ENCODE measurements around the gene PDS5B. TPM values are rescaled to one million over a fixed set of nuclear protein-coding genes. Genes with fewer than 3 reads are reported as not detected.

Gene PDS5B
- total RNA-seq, 1 experiment from 2014 or later = 26.5 TPM

DNA sequence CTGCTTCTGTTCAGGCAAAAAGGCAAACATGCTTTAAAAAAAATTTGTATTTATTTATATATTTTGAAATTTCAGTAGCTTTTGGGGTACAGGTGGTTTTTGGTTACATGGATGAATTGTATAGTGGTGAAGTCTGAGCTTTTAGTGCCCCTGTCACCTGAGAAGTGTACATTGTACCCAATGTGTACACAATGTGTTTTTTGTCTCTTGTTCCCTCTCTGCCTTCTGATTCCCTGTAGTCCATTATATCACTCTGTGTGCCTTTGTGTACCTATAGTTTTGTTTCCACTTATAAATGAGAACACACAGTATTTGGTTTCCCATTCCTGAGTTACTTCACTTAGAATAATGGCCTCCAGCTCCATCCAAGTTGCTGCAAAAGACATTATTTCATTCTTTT lies 77.4 kb downstream of the PDS5B start:
- H3K4me2 ChIP-seq (ENCODE audit: low read length) = no peak overlapping the region
- BruUV-seq (replicated peaks) = no TSS peak
- no peak overlapping the region for H3K9ac ChIP-seq (ENCODE audit: low read length)
- ChIA-PET RAD21 (ENCODE audit: low non-redundant PET in 1 of 2, low total read pairs in 2 of 2, uncharacterized antibody in 2 of 2, unreplicated experiment in 2 of 2) (no interaction called here), POLR2A (no interaction called here), CTCF (interaction anchor here (2.6 to 2.7 kb wide), 2 partner anchors 13 to 24 kb away, joined by 7 to 12 read pairs; no protein-coding TSS in a partner anchor)
- H3K9me2 ChIP-seq (ENCODE audit: insufficient read depth) = no peaks in the 10 kb centered on the region
- no peak overlapping the region for H3K27ac ChIP-seq (ENCODE audit: low read depth, low read length)
- H3K27me3 ChIP-seq (ENCODE audit: insufficient read depth, low read length) = no peaks in the 10 kb centered on the region
- H2AFZ ChIP-seq (ENCODE audit: low read depth, low read length, poor library complexity, severe bottlenecking) = no peak overlapping the region
- DNase-seq (ENCODE audit: low read depth, low spot score) = no peak
- intact Hi-C loops (cut with micrococcal nuclease) = no loop called here
- no peaks in the 10 kb centered on the region for H3K4me1 ChIP-seq (ENCODE audit: control insufficient read depth in 1 of 2, insufficient read depth in 2 of 2, low read length in 2 of 2)
- TF ChIP-seq CBX3 (IDR thresholded peaks at IDR 0.05; ENCODE audit: low read depth) (no peak), POLR2A (IDR thresholded peaks at IDR 0.05; ENCODE audit: borderline replicate concordance, extremely low read depth, insufficient read depth, insufficient read length) (no peak), POLR2AphosphoS5 (IDR thresholded peaks at IDR 0.05; ENCODE audit: low read depth, low read length) (no peak), SRF (IDR thresholded peaks at IDR 0.05; ENCODE audit: low read depth) (no peak), JUND (IDR thresholded peaks at IDR 0.05) (no peak), CEBPB (IDR thresholded peaks at IDR 0.05; ENCODE audit: low read depth) (no peak), ZFX (IDR thresholded peaks at IDR 0.05) (no peak), ZNF274 (IDR thresholded peaks at IDR 0.05; ENCODE audit: low read depth, low read length) (no peak), EZH2phosphoT487 (IDR thresholded peaks at IDR 0.05; ENCODE audit: borderline replicate concordance) (no peak)
- TF ChIP-seq, protein P1, sequence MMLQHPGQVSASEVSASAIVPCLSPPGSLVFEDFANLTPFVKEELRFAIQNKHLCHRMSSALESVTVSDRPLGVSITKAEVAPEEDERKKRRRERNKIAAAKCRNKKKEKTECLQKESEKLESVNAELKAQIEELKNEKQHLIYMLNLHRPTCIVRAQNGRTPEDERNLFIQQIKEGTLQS (IDR thresholded peaks at IDR 0.05) = no peak
- TF ChIP-seq, protein P2, sequence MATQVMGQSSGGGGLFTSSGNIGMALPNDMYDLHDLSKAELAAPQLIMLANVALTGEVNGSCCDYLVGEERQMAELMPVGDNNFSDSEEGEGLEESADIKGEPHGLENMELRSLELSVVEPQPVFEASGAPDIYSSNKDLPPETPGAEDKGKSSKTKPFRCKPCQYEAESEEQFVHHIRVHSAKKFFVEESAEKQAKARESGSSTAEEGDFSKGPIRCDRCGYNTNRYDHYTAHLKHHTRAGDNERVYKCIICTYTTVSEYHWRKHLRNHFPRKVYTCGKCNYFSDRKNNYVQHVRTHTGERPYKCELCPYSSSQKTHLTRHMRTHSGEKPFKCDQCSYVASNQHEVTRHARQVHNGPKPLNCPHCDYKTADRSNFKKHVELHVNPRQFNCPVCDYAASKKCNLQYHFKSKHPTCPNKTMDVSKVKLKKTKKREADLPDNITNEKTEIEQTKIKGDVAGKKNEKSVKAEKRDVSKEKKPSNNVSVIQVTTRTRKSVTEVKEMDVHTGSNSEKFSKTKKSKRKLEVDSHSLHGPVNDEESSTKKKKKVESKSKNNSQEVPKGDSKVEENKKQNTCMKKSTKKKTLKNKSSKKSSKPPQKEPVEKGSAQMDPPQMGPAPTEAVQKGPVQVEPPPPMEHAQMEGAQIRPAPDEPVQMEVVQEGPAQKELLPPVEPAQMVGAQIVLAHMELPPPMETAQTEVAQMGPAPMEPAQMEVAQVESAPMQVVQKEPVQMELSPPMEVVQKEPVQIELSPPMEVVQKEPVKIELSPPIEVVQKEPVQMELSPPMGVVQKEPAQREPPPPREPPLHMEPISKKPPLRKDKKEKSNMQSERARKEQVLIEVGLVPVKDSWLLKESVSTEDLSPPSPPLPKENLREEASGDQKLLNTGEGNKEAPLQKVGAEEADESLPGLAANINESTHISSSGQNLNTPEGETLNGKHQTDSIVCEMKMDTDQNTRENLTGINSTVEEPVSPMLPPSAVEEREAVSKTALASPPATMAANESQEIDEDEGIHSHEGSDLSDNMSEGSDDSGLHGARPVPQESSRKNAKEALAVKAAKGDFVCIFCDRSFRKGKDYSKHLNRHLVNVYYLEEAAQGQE (IDR thresholded peaks at IDR 0.05; ENCODE audit: low read depth) = no peak
- TF ChIP-seq, protein P3, sequence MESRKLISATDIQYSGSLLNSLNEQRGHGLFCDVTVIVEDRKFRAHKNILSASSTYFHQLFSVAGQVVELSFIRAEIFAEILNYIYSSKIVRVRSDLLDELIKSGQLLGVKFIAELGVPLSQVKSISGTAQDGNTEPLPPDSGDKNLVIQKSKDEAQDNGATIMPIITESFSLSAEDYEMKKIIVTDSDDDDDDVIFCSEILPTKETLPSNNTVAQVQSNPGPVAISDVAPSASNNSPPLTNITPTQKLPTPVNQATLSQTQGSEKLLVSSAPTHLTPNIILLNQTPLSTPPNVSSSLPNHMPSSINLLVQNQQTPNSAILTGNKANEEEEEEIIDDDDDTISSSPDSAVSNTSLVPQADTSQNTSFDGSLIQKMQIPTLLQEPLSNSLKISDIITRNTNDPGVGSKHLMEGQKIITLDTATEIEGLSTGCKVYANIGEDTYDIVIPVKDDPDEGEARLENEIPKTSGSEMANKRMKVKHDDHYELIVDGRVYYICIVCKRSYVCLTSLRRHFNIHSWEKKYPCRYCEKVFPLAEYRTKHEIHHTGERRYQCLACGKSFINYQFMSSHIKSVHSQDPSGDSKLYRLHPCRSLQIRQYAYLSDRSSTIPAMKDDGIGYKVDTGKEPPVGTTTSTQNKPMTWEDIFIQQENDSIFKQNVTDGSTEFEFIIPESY (IDR thresholded peaks at IDR 0.05; ENCODE audit: extremely low read depth, insufficient replicate concordance, low read length) = no peak
- no peaks in the 10 kb centered on the region for H3K9me3 ChIP-seq (ENCODE audit: control insufficient read depth in 1 of 2, insufficient read depth in 1 of 2, low read depth in 1 of 2, low read length in 2 of 2)
- H3K36me3 ChIP-seq (ENCODE audit: control insufficient read depth in 1 of 2, insufficient read depth in 2 of 2, low read length in 2 of 2) = no peaks in the 10 kb centered on the region
- no peak overlapping the region for H3K4me3 ChIP-seq (replicated peaks in 1 of 2; ENCODE audit: low read depth in 1 of 2, low read length in 2 of 2)
- peaks cover 4% of the 10 kb centered on the region; the same call in 1 of the 2 replicates for H3K79me2 ChIP-seq (ENCODE audit: insufficient read depth, low read length)
- no peak for ATAC-seq
- H4K20me1 ChIP-seq (ENCODE audit: insufficient read depth) = no peaks in the 10 kb centered on the region

All from HCT116 (cell line).